Stimulated activated CD4-positive, alpha-beta T cell treated with anti-CD3 and anti-CD28 coated beads, TNF-alpha, amount 100 ng/mL, for 48 hours (primary cell): ENCODE results near the gene ZNF710.

Source experiments
- DNase-seq, 3 donors: peaks; one replicate each; pipeline ENCODE4 v3.0.0-alpha.2; 2020; ENCODE audit warnings: low read depth in 3 of 3

Gene ZNF710

GRCh38 chr15:90019611-90020010 is 18.5 kb downstream of the ZNF710 start:
- no peak for DNase-seq

GRCh38 chr15:90020021-90020735 is 19.1 kb downstream of the ZNF710 start:
- DNase-seq = no peak

GRCh38 chr15:90020936-90021507 is 19.9 kb downstream of the ZNF710 start:
- no peak for DNase-seq

GRCh38 chr15:90022345-90022744 is 21.2 kb downstream of the ZNF710 start:
- no peak for DNase-seq

GRCh38 chr15:90022905-90023700 is 22.0 kb downstream of the ZNF710 start:
- DNase-seq = no peak

- no peak for DNase-seq
Observed at GRCh38 chr15:90024406-90024805, 23.3 kb downstream of the ZNF710 start.

GRCh38 chr15:90025489-90026033 is 24.4 kb downstream of the ZNF710 start:
- DNase-seq = no peak

GRCh38 chr15:90028376-90028944 is 27.3 kb downstream of the ZNF710 start:
- no peak for DNase-seq

GRCh38 chr15:90029024-90029423 is 27.9 kb downstream of the ZNF710 start:
- DNase-seq = no peak

GRCh38 chr15:90030376-90030775 is 29.3 kb downstream of the ZNF710 start:
- no peak for DNase-seq

- no peak for DNase-seq
Observed at GRCh38 chr15:90031231-90031791, 30.2 kb downstream of the ZNF710 start.

- no peak for DNase-seq
Observed at GRCh38 chr15:90033006-90033405, 31.9 kb downstream of the ZNF710 start.

- no peak for DNase-seq
Observed at GRCh38 chr15:90033448-90033847, 32.3 kb downstream of the ZNF710 start.

GRCh38 chr15:90035095-90035839 is 34.1 kb downstream of the ZNF710 start:
- DNase-seq = no peak

GRCh38 chr15:90035840-90036230 is 34.7 kb downstream of the ZNF710 start:
- DNase-seq = no peak

GRCh38 chr15:90036343-90036742 is 35.2 kb downstream of the ZNF710 start:
- no peak for DNase-seq

- DNase-seq = no peak
Observed at GRCh38 chr15:90036806-90037510, 35.8 kb downstream of the ZNF710 start.

GRCh38 chr15:90037511-90037860 is 36.4 kb downstream of the ZNF710 start:
- no peak for DNase-seq

- DNase-seq = peak; percentile 37 to 51 (median 49)
Observed at GRCh38 chr15:90037961-90038631, 37.0 kb downstream of the ZNF710 start.

GRCh38 chr15:90038632-90039095 is 37.5 kb downstream of the ZNF710 start:
- DNase-seq = no peak
